SK-N-SH treated with all-trans-retinoic acid at 6 μM for 48 hours (cell line): ENCODE results near the gene MRPL12.

ENCODE experiments used
- ATAC-seq: fragments of 200-7000 bp; cut with Tn5 transposase; 3 replicates; pipeline ENCODE4 v1.9.1; 2020; ENCODE audit warnings: mild to moderate bottlenecking, moderate library complexity
- ARNTL ChIP-seq: fragments of 450-650 bp; formaldehyde crosslinking; IDR thresholded peaks from 2 replicates; pipeline ENCODE4 v1.5.0; 2020; ENCODE audit warnings: low read depth, mild to moderate bottlenecking, moderate library complexity, borderline replicate concordance
- BACH2 ChIP-seq: fragments of 250-450 bp; sonication (Bioruptor Pico); IDR thresholded peaks from 2 replicates; pipeline ENCODE4 v1.9.0; 2021; ENCODE audit warnings: mild to moderate bottlenecking, borderline replicate concordance
- CREB5 ChIP-seq: fragments of 250-450 bp; sonication (Bioruptor Pico); IDR thresholded peaks from 2 replicates; pipeline ENCODE4 v1.5.1; 2020; ENCODE audit warnings: low read depth, mild to moderate bottlenecking, moderate library complexity
- CSDC2 ChIP-seq: fragments of 250-450 bp; sonication (Bioruptor Pico); IDR thresholded peaks from 2 replicates; pipeline ENCODE4 v1.5.0; 2020; ENCODE audit warnings: mild to moderate bottlenecking, moderate library complexity
- CSRNP3 ChIP-seq: fragments of 250-450 bp; sonication (Bioruptor Pico); IDR thresholded peaks from 2 replicates; pipeline ENCODE4 v1.5.1; 2021; ENCODE audit warnings: mild to moderate bottlenecking, moderate library complexity
- ESRRG ChIP-seq: fragments of 250-450 bp; sonication (Bioruptor Pico); IDR thresholded peaks from 2 replicates; pipeline ENCODE4 v1.6.1; 2021; ENCODE audit warnings: mild to moderate bottlenecking
- GLIS3 ChIP-seq: fragments of 250-450 bp; sonication (Bioruptor Pico); IDR thresholded peaks from 2 replicates; pipeline ENCODE4 v1.5.0; 2020; ENCODE audit warnings: mild to moderate bottlenecking, moderate library complexity
- ISL1 ChIP-seq: fragments of 250-450 bp; sonication (Bioruptor Pico); IDR thresholded peaks from 2 replicates; pipeline ENCODE4 v2.1.2; 2022; ENCODE audit warnings: mild to moderate bottlenecking, moderate library complexity
- OSR1 ChIP-seq: fragments of 250-450 bp; sonication (Bioruptor Pico); IDR thresholded peaks from 2 replicates; pipeline ENCODE4 v1.8.0; 2022; ENCODE audit warnings: moderate library complexity, mild to moderate bottlenecking, inconsistent platforms
- PATZ1 ChIP-seq: fragments of 250-450 bp; sonication (Bioruptor Pico); IDR thresholded peaks from 2 replicates; pipeline ENCODE4 v1.8.0; 2020; ENCODE audit warnings: mild to moderate bottlenecking, moderate library complexity, borderline replicate concordance
- POU6F1 ChIP-seq: fragments of 250-450 bp; sonication (Bioruptor Pico); IDR thresholded peaks from 2 replicates; pipeline ENCODE4 v1.8.0; 2021; ENCODE audit warnings: low read depth, mild to moderate bottlenecking, moderate library complexity, borderline replicate concordance
- PPARA ChIP-seq: fragments of 250-450 bp; sonication (Bioruptor Pico); IDR thresholded peaks from 2 replicates; pipeline ENCODE4 v1.5.0; 2020; ENCODE audit warnings: mild to moderate bottlenecking, borderline replicate concordance
- RARB ChIP-seq: fragments of 250-450 bp; sonication (Bioruptor Pico); IDR thresholded peaks from 2 replicates; pipeline ENCODE4 v1.8.0; 2021; ENCODE audit warnings: mild to moderate bottlenecking, moderate library complexity
- SNAI2 ChIP-seq: fragments of 250-450 bp; sonication (Bioruptor Pico); IDR thresholded peaks from 2 replicates; pipeline ENCODE4 v1.5.0; 2020; ENCODE audit warnings: mild to moderate bottlenecking, moderate library complexity
- TCF4 ChIP-seq: fragments of 250-450 bp; sonication (Bioruptor Pico); IDR thresholded peaks from 2 replicates; pipeline ENCODE4 v1.8.0; 2021; ENCODE audit warnings: mild to moderate bottlenecking, moderate library complexity, borderline replicate concordance
- ZC3H10 ChIP-seq: fragments of 250-450 bp; sonication (Bioruptor Pico); IDR thresholded peaks from 2 replicates; pipeline ENCODE4 v1.5.1; 2021; ENCODE audit warnings: mild to moderate bottlenecking, moderate library complexity
- ZFP3 ChIP-seq: fragments of 250-450 bp; sonication (Bioruptor Pico); IDR thresholded peaks from 2 replicates; pipeline ENCODE4 v1.5.0; 2020; ENCODE audit warnings: mild to moderate bottlenecking, moderate library complexity
- ZFP30 ChIP-seq: fragments of 450-650 bp; formaldehyde crosslinking; IDR thresholded peaks from 2 replicates; pipeline ENCODE4 v1.5.0; 2022; ENCODE audit warnings: mild to moderate bottlenecking, moderate library complexity
- ZNF565 ChIP-seq: fragments of 450-650 bp; formaldehyde crosslinking; conservative IDR thresholded peaks from 2 replicates; pipeline ENCODE4 v1.5.0; 2020; ENCODE audit warnings: low read depth, mild to moderate bottlenecking, moderate library complexity
- ZNF70 ChIP-seq: fragments of 450-650 bp; formaldehyde crosslinking; IDR thresholded peaks from 2 replicates; pipeline ENCODE4 v1.5.0; 2020; ENCODE audit warnings: mild to moderate bottlenecking, moderate library complexity
- ZNF8 ChIP-seq: fragments of 450-650 bp; formaldehyde crosslinking; IDR thresholded peaks from 2 replicates; pipeline ENCODE4 v1.5.0; 2020; ENCODE audit warnings: mild to moderate bottlenecking, moderate library complexity

Gene MRPL12

GRCh38 chr17:81655378-81656117, 47.6 kb upstream of the MRPL12 start:
- TF ChIP-seq ARNTL (CRISPR knock-in tag) (no peak), SNAI2 (no peak), ZFP30 (CRISPR knock-in tag) (no peak), CREB5 (CRISPR knock-in tag) (no peak), ZNF70 (CRISPR knock-in tag) (no peak), BACH2 (CRISPR knock-in tag) (no peak), ZFP3 (no peak), PPARA (CRISPR knock-in tag) (no peak), ISL1 (CRISPR knock-in tag) (no peak), GLIS3 (CRISPR knock-in tag) (no peak), POU6F1 (CRISPR knock-in tag) (no peak), ESRRG (CRISPR knock-in tag) (no peak), RARB (CRISPR knock-in tag) (no peak), TCF4 (CRISPR knock-in tag) (no peak), ZNF8 (CRISPR knock-in tag) (no peak), ZC3H10 (no peak), OSR1 (CRISPR knock-in tag) (no peak), ZNF565 (CRISPR knock-in tag) (no peak)
- ATAC-seq, result no peak

- no peak for ATAC-seq
These were observed 46.9 kb upstream of the MRPL12 start, which contains the start of gene PDE6G for GRCh38 chr17:81656118-81656743. TSS of gene PDE6G (minus strand) at chr17:81656542. CDS start at chr17:81653305, 3,237 bp downstream.

More at GRCh38 chr17:81656118-81656743, 46.9 kb upstream of the MRPL12 start, which contains the start of gene PDE6G:
- TF ChIP-seq CSDC2, result no peak
- no peak for TF ChIP-seq ZNF70 (CRISPR knock-in tag)
- no peak for TF ChIP-seq RARB (CRISPR knock-in tag)
- no peak for TF ChIP-seq ZFP30 (CRISPR knock-in tag)
- no peak for TF ChIP-seq BACH2 (CRISPR knock-in tag)
- no peak for TF ChIP-seq GLIS3 (CRISPR knock-in tag)
- TF ChIP-seq CREB5 (CRISPR knock-in tag), result no peak
- no peak for TF ChIP-seq CSRNP3 (CRISPR knock-in tag)
- TF ChIP-seq ZNF8 (CRISPR knock-in tag), result no peak
- TF ChIP-seq TCF4 (CRISPR knock-in tag), result no peak
- TF ChIP-seq ARNTL (CRISPR knock-in tag), result no peak
- TF ChIP-seq PPARA (CRISPR knock-in tag), result no peak
- TF ChIP-seq PATZ1 (CRISPR knock-in tag), result no peak
